HepG2 (cell line): ENCODE data around the gene CCDC157. TPM values are rescaled to one million over a fixed set of nuclear protein-coding genes. Genes with fewer than 3 reads are reported as not detected.

Experiments
- ATAC-seq: fragments of 200-7000 bp; cut with Tn5 transposase; 3 replicates; pipeline ENCODE4 v1.9.1; 2020; ENCODE audit warnings: mild to moderate bottlenecking, moderate library complexity
- BruUV-seq: library from RNA; stranded (reverse); fragments of 400-500 nt; replicated peaks from 2 replicates; lab custom pipeline; 2021; lab: Mats Ljungman, UMichigan
- CTCF ChIA-PET: fragments of 300-600 bp; formaldehyde crosslinking; extraction: SDS; loops from one replicate; lab custom pipeline; 2021; ENCODE audit warnings: low total read pairs, inconsistent platforms, low intra/inter-chr PET ratio; lab: Yijun Ruan, JAX
- POLR2A ChIA-PET: fragments of 350-600 bp; sonication (Branson Sonifier 250); formaldehyde crosslinking; loops from one replicate; lab custom pipeline; 2020; ENCODE audit warnings: antibody characterized with exemption, inconsistent platforms; lab: Yijun Ruan, JAX
- DNase-seq: peaks from one replicate; pipeline ENCODE4 v3.0.0-alpha.2; 2015; ENCODE audit warnings: low spot score
- FAIRE-seq: peaks from 3 replicates; lab custom pipeline; 2011; peaks lifted over from hg19 to GRCh38; lab: Jason Lieb, UNC
- H2AFZ ChIP-seq: one replicate; pipeline ENCODE4 v1.6.1; 2011; ENCODE audit warnings: low read length, inconsistent platforms
- H3K27ac ChIP-seq: fragments of 300-600 bp; 3 replicates; pipeline ENCODE4 v1.8.0; 2011; ENCODE audit warnings: mixed run types, mild to moderate bottlenecking, mixed read lengths, low read length, inconsistent platforms; ENCODE audit not compliant: insufficient read depth; ENCODE audit errors: extremely low read length
- H3K27me3 ChIP-seq, 2 experiments: fragments of 200-600 bp in 1 of 2; 2 replicates in 1 of 2; 3 replicates in 1 of 2; pipeline versions ENCODE4 v1.6.0 to v1.8.0; 2011; ENCODE audit warnings: low read length in 2 of 2, mild to moderate bottlenecking in 2 of 2, moderate library complexity in 2 of 2, inconsistent platforms in 1 of 2; ENCODE audit not compliant: insufficient read depth in 2 of 2, control insufficient read depth in 1 of 2
- H3K36me3 ChIP-seq, 2 experiments: fragments of 200-600 bp in 1 of 2; replicated peaks in 1 of 2; 2 replicates in 1 of 2; 3 replicates in 1 of 2; pipeline versions ENCODE4 v1.5.1 to v1.8.0; 2011; ENCODE audit warnings: low read length in 2 of 2, inconsistent platforms in 1 of 2; ENCODE audit not compliant: insufficient read depth in 2 of 2, control insufficient read depth in 1 of 2
- H3K4me1 ChIP-seq: 2 replicates; pipeline ENCODE4 v1.5.1; 2012; ENCODE audit warnings: low read length, inconsistent platforms; ENCODE audit not compliant: insufficient read depth
- H3K4me2 ChIP-seq: 2 replicates; pipeline ENCODE4 v1.6.0; 2011; ENCODE audit warnings: low read depth, low read length, inconsistent platforms
- H3K4me3 ChIP-seq, 3 experiments: fragments of 200-600 bp in 1 of 3; sonication (generic), shearing (Covaris generic) in 1 of 3; replicated peaks in 1 of 3; 2 replicates each; pipeline ENCODE4 v1.5.1; 2011 to 2016; ENCODE audit warnings: low read length in 3 of 3, inconsistent platforms in 2 of 3, low read depth in 2 of 3, mild to moderate bottlenecking in 2 of 3, control low read depth in 1 of 3, mixed read lengths in 1 of 3; ENCODE audit not compliant: insufficient read depth in 1 of 3
- H3K79me2 ChIP-seq: one replicate; pipeline ENCODE4 v1.6.1; 2011; ENCODE audit warnings: low read length, inconsistent platforms; ENCODE audit not compliant: insufficient read depth
- H3K9ac ChIP-seq: 2 replicates; pipeline ENCODE4 v1.6.0; 2011; ENCODE audit warnings: mild to moderate bottlenecking, low read depth, low read length, inconsistent platforms; ENCODE audit not compliant: insufficient read depth
- H3K9me3 ChIP-seq: 2 replicates; pipeline ENCODE4 v1.5.1; 2012; ENCODE audit warnings: mild to moderate bottlenecking, low read length
- H4K20me1 ChIP-seq: 2 replicates; pipeline ENCODE4 v1.6.0; 2011; ENCODE audit warnings: inconsistent platforms, mild to moderate bottlenecking, low read length, moderate library complexity; ENCODE audit not compliant: insufficient read depth
- HNRNPH1 ChIP-seq: fragments of 200-400 bp; formaldehyde crosslinking; optimal IDR thresholded peaks from 2 replicates; pipeline ENCODE3; 2017; ENCODE audit warnings: mild to moderate bottlenecking, low read depth, low read length
- NFE2L1 ChIP-seq: sonication (generic); formaldehyde crosslinking; IDR thresholded peaks from 2 replicates; pipeline ENCODE4 v1.4.0; 2020; ENCODE audit warnings: missing genetic modification reagents, mild to moderate bottlenecking, borderline replicate concordance
- SP5 ChIP-seq: IDR thresholded peaks from 2 replicates; pipeline ENCODE4 v1.6.1; 2016; ENCODE audit warnings: low read depth, borderline replicate concordance
- STAG1 ChIP-seq: sonication (generic); formaldehyde crosslinking; IDR thresholded peaks from 2 replicates; pipeline ENCODE4 v1.4.0; 2020; ENCODE audit warnings: missing genetic modification reagents
- THAP9 ChIP-seq: sonication (generic); formaldehyde crosslinking; IDR thresholded peaks from 2 replicates; pipeline ENCODE4; 2020; ENCODE audit warnings: missing genetic modification reagents, mild to moderate bottlenecking, borderline replicate concordance
- ZNF142 ChIP-seq: sonication (generic); formaldehyde crosslinking; IDR thresholded peaks from 2 replicates; pipeline ENCODE4 v1.4.0; 2020; ENCODE audit warnings: missing genetic modification reagents
- ZNF17 ChIP-seq: sonication (generic); formaldehyde crosslinking; IDR thresholded peaks from 2 replicates; pipeline ENCODE4 v1.5.0; 2020; ENCODE audit warnings: mild to moderate bottlenecking, missing genetic modification reagents
- WGBS: methylation state at CpG from one replicate; pipeline ENCODE4 v1.1.6; 2017; ENCODE audit warnings: low lambda C conversion rate; 5-methylcytosine and 5-hydroxymethylcytosine counted together
- in situ Hi-C: cut with HindIII; loops from 2 replicates; pipeline ENCODE4 v1.10.0; 2017; ENCODE audit warnings: low pct_unique_long_range_greater_than_20kb; ENCODE audit not compliant: extremely low pct_ligation_motif_present
- intact Hi-C: fragments of 100-400 bp; cut with micrococcal nuclease; formaldehyde crosslinking; loops from one replicate; pipeline ENCODE4 v1.10.0; 2022; ENCODE audit not compliant: unreplicated experiment
- polyA plus RNA-seq, 8 experiments: library from polyadenylated mRNA; depleted of rRNA in 3 of 8; stranded (reverse) in 7 of 8; unstranded in 1 of 8; fragments of >200 nt; fragmentation: Illumina TruSeq in 4 of 8; extraction: Trizol in 4 of 8; gene quantifications; 2 replicates each; pipeline versions ENCODE4 v1.2.1 to v1.2.3, GENCODE V29; 2011 to 2016; ENCODE audit warnings: low read depth in 4 of 8, missing spikeins in 1 of 8, mixed read lengths in 1 of 8; ENCODE audit not compliant: insufficient read depth in 1 of 8
- total RNA-seq, 5 experiments: library from RNA; depleted of rRNA; stranded (reverse); fragments of >200 nt; fragmentation: Illumina TruSeq; extraction: Trizol; gene quantifications; 2 replicates each; pipeline ENCODE4 v1.2.3, GENCODE V29; 2016; ENCODE audit warnings: low read depth in 1 of 5

Gene CCDC157
- total and polyA plus RNA-seq, 2 of the 13 experiments (the other 11 are each of a cell fraction or from before 2014, with no cell fraction given), result 1.4 to 1.6 TPM

- H4K20me1 ChIP-seq, result no peaks in the 10 kb centered on the region
- no peak for FAIRE-seq
- no peak overlapping the region for H3K4me2 ChIP-seq
- H3K27ac ChIP-seq, result no peak overlapping the region
- CTCF ChIA-PET, result no interaction called here
- in situ Hi-C loops (no loop called here), intact Hi-C loops (no loop called here)
- POLR2A ChIA-PET, result no interaction called here
- no peak overlapping the region for H2AFZ ChIP-seq
- H3K79me2 ChIP-seq, result no peaks in the 10 kb centered on the region
- no peaks in the 10 kb centered on the region for H3K27me3 ChIP-seq
- H3K9ac ChIP-seq, result no peak overlapping the region
- no peak for ATAC-seq
- peaks cover 0 to 3% of the 10 kb centered on the region in 2 experiments; a peak in 2 of 5 replicates for H3K36me3 ChIP-seq
- no peak overlapping the region for H3K4me3 ChIP-seq
- H3K9me3 ChIP-seq, result no peaks in the 10 kb centered on the region
- WGBS, result 96% methylated on average over 5 of the region's 5 CpGs
- TF ChIP-seq HNRNPH1, result no peak
- TF ChIP-seq STAG1 (CRISPR knock-in tag), result no peak
- TF ChIP-seq ZNF142, result no peak
- no peak for TF ChIP-seq ZNF17 (CRISPR knock-in tag)
- no peak for TF ChIP-seq SP5 (CRISPR knock-in tag)
- no peak for TF ChIP-seq THAP9 (CRISPR knock-in tag)
- TF ChIP-seq NFE2L1 (CRISPR knock-in tag), result no peak
- no TSS peak for BruUV-seq
- peaks cover 5% of the 10 kb centered on the region; the same call in 1 of the 2 replicates for H3K4me1 ChIP-seq
- DNase-seq, result no peak
Observed at GRCh38 chr22:30308518-30309230, 48.1 kb upstream of the CCDC157 start.
